Measurements from ENCODE around the gene STK39. TPM values are rescaled to one million over a fixed set of nuclear protein-coding genes. Genes with fewer than 3 reads are reported as not detected.

STK39 gene
- total and polyA plus RNA-seq, 2 of the 4 experiments (the other 2 are of a cell fraction) = 11.8 to 16.4 TPM

GRCh38 chr2:168190590-168191336 is 56.6 kb downstream of the STK39 start:
- peaks cover 18% of the 10 kb centered on the region for H3K4me1 ChIP-seq (ENCODE audit: control insufficient read depth, insufficient read depth, low read length)
- intact Hi-C loops (cut with micrococcal nuclease) = no loop called here
- no peak overlapping the region for H4K91ac ChIP-seq (ENCODE audit: insufficient read depth, low read depth, low read length)
- peak overlapping the region; percentile 38 for H2AK5ac ChIP-seq (ENCODE audit: low read depth, low read length)
- no peak overlapping the region for H3K4me2 ChIP-seq (ENCODE audit: low read depth, low read length)
- CTCF ChIA-PET = no interaction called here
- H4K20me1 ChIP-seq (ENCODE audit: insufficient read depth, low read length) = peaks cover 8% of the 10 kb centered on the region; the same call in 1 of the 2 replicates
- peak overlapping the region; percentile 29; the same call in 1 of the 2 replicates for H3K23ac ChIP-seq (ENCODE audit: low read depth, low read length)
- H3K36me3 ChIP-seq (ENCODE audit: control insufficient read depth, insufficient read depth, low read length) = no peaks in the 10 kb centered on the region
- BruUV-seq (replicated peaks) = no TSS peak
- peak overlapping the region; percentile 65; the same call in 2 of the 3 replicates for H2BK15ac ChIP-seq (ENCODE audit: low read depth, low read length)
- peak overlapping the region; percentile 51 for H3K14ac ChIP-seq (replicated peaks; ENCODE audit: low read depth, low read length)
- POLR2A ChIA-PET (ENCODE audit: unreplicated experiment) = no interaction called here
- H3K4ac ChIP-seq (ENCODE audit: low read depth, low read length) = no peak overlapping the region
- H3K79me1 ChIP-seq (ENCODE audit: low read depth in 1 of 2, low read length in 2 of 2) = peaks cover 50 to 85% of the 10 kb centered on the region in 2 experiments
- no peak overlapping the region; a peak in 1 of 4 replicates for H4K8ac ChIP-seq (ENCODE audit: low read depth in 2 of 2, low read length in 2 of 2)
- no peak overlapping the region for H3K27ac ChIP-seq (ENCODE audit: insufficient read depth, low read length)
- dilution Hi-C loops (cut with HindIII; ENCODE audit: low sequenced_read_pairs, unreplicated experiment) = no loop called here
- 100% methylated on average over 1 of the region's 7 CpGs; no CpG with 5 or more reads in 1 of the 2 experiments for WGBS, 2 experiments (ENCODE audit: extremely low coverage in 2 of 2, insufficient read length in 1 of 2)
- DNase-seq = no peak
- H3K18ac ChIP-seq (ENCODE audit: low read depth, low read length) = no peak overlapping the region; the same call in 1 of the 2 replicates
- no peak overlapping the region for H3K4me3 ChIP-seq (ENCODE audit: insufficient read depth, low read depth, low read length)
- no peaks in the 10 kb centered on the region for H3K9me3 ChIP-seq (ENCODE audit: control insufficient read depth, insufficient read depth, low read length)
- H2BK5ac ChIP-seq (ENCODE audit: low read depth, low read length, poor library complexity, severe bottlenecking) = peak overlapping the region; percentile 77
- H2AFZ ChIP-seq (replicated peaks; ENCODE audit: low read length, poor library complexity) = no peak overlapping the region
- no peak overlapping the region; the same call in 1 of the 2 replicates for H2BK120ac ChIP-seq (ENCODE audit: low read depth, low read length)
- peaks cover 25% of the 10 kb centered on the region for H3K9me1 ChIP-seq (ENCODE audit: insufficient read depth, low read length)
- no peak overlapping the region for H3K9ac ChIP-seq (ENCODE audit: low read depth, low read length)
- H2BK20ac ChIP-seq (ENCODE audit: low read depth, low read length) = 0 out of 2 replicates have a peak overlapping the region, but pooled peaks have one; percentile 64
- H4K5ac ChIP-seq (ENCODE audit: low read depth, low read length) = peak overlapping the region; percentile 17; the same call in 1 of the 2 replicates
- no peaks in the 10 kb centered on the region for H3K27me3 ChIP-seq (ENCODE audit: control insufficient read depth, insufficient read depth, low read length)
- no peak overlapping the region for H3K56ac ChIP-seq (ENCODE audit: extremely low read depth, insufficient read depth, low read length)
- ATAC-seq (ENCODE audit: low read depth) = no peak
- in situ Hi-C loops (cut with MboI; ENCODE audit: low sequenced_read_pairs) = no loop called here
- H2AK9ac ChIP-seq (replicated peaks; ENCODE audit: low read depth, low read length, poor library complexity) = no peak overlapping the region
- TF ChIP-seq MAFK (IDR thresholded peaks at IDR 0.05; ENCODE audit: low read depth, low read length) (no peak), USF2 (IDR thresholded peaks at IDR 0.05; ENCODE audit: low read depth, low read length) (no peak), ELK1 (IDR thresholded peaks at IDR 0.05; ENCODE audit: borderline replicate concordance, low read depth, low read length) (no peak), BHLHE40 (IDR thresholded peaks at IDR 0.05; ENCODE audit: low read depth, low read length) (no peak), RAD21 (IDR thresholded peaks at IDR 0.05; ENCODE audit: low read length) (no peak), FOS (IDR thresholded peaks at IDR 0.05; ENCODE audit: low read depth, low read length) (no peak), RFX5 (IDR thresholded peaks at IDR 0.05; ENCODE audit: low read depth, low read length) (no peak), POLR2A (IDR thresholded peaks at IDR 0.05; ENCODE audit: low read depth, low read length) (no peak), CTCF (conservative IDR thresholded peaks at IDR 0.05; ENCODE audit: low read depth, low read length) (no peak), MAZ (IDR thresholded peaks at IDR 0.05; ENCODE audit: borderline replicate concordance, low read depth, low read length) (no peak), MXI1 (IDR thresholded peaks at IDR 0.05; ENCODE audit: borderline replicate concordance, low read depth, low read length) (no peak), CEBPB (IDR thresholded peaks at IDR 0.05; ENCODE audit: low read depth, low read length) (no peak), SMC3 (IDR thresholded peaks at IDR 0.05; ENCODE audit: low read depth, low read length) (no peak), CHD1 (IDR thresholded peaks at IDR 0.05; ENCODE audit: low read depth, low read length) (no peak), RCOR1 (IDR thresholded peaks at IDR 0.05; ENCODE audit: insufficient replicate concordance, low read length) (no peak)
